Measurements from ENCODE around the gene ADARB2. TPM values are rescaled to one million over a fixed set of nuclear protein-coding genes. Genes with fewer than 3 reads are reported as not detected.

Gene ADARB2
- total RNA-seq, 8 experiments from 2014 or later, result 0.13 to 2.6 (median 1.5) TPM

DNA sequence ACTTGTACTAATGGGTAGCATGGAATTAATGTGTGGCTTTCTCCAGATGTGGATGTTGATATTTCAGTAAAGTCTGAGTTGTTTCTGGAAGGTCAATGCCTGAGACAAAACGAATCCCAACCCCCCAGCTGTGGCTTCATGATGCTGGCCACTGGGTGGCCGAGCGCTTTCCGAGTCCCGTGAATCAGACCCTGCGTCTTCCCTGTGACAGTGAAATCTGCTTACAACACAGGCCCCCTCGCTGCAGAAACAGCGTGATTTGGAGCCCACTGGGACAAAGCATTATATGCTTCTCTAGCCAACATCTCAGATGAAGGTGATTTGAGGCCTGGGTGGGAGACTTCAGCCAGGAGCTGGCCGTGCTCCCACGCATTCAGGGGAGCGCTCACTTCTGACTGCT, 556.5 kb downstream of the ADARB2 start:
- in situ Hi-C loops (cut with MboI; ENCODE audit: low pct_unique_long_range_greater_than_20kb in 2 of 9, low sequenced_read_pairs in 9 of 9, unreplicated experiment in 9 of 9), result no loop called here
- WGBS, 10 experiments, result 0 to 100% (median 71%) methylated on average over 1 to 11 of the region's 11 CpGs; no CpG with 5 or more reads in 3 of the 10 experiments
- Histone ChIP-seq H3K27ac (no peak overlapping the region), H3K4me3 (no peak overlapping the region), H3K4me1 (replicated peaks in 1 of 2) (peaks cover 0 to 11% of the 10 kb centered on the region in 2 donors)
- ATAC-seq (replicated peaks in 6 of 8), result peak in 3 of 8 experiments; percentile 26 to 35 (median 32)

DNA sequence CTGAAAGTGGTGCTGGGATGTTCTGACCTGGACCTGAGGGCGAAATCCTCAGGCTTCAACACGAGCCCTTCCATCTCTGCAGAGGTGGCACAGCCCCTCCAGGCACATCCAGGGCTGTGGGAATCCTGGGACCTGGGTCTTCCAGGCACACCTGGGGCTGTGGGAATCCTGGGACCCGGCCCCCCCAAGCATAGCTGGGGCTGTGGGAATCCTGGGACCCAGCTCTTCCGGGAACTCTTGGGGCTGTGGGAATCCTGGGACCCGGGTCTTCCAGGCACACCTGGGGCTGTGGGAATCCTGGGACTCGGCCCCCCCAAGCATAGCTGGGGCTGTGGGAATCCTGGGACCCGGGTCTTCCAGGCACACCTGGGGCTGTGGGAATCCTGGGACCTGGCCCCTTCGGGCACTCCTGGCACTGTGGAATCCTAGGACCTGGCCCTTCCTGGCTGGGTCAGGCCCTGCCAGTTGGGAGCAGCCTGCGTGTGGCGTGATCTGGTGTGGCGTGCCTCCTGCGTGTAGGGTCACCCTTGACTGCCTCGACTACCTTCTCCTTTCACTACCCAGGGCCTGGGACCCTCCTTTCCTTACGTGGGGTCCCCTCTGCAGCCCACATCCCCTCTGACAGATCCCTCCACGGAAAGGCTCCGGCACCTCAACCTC, 557.1 kb downstream of the ADARB2 start:
- in situ Hi-C loops (cut with MboI; ENCODE audit: low pct_unique_long_range_greater_than_20kb in 2 of 9, low sequenced_read_pairs in 9 of 9, unreplicated experiment in 9 of 9), result no loop called here
- H3K27ac ChIP-seq, result no peak overlapping the region
- H3K4me1 ChIP-seq (replicated peaks in 1 of 2), result peaks cover 0 to 11% of the 10 kb centered on the region in 2 donors
- H3K4me3 ChIP-seq, result no peak overlapping the region
- 73 to 100% (median 100%) methylated on average over 1 to 5 of the region's 16 CpGs; no CpG with 5 or more reads in 3 of the 10 experiments for WGBS, 10 experiments
- ATAC-seq (replicated peaks in 6 of 8), result no peak

DNA sequence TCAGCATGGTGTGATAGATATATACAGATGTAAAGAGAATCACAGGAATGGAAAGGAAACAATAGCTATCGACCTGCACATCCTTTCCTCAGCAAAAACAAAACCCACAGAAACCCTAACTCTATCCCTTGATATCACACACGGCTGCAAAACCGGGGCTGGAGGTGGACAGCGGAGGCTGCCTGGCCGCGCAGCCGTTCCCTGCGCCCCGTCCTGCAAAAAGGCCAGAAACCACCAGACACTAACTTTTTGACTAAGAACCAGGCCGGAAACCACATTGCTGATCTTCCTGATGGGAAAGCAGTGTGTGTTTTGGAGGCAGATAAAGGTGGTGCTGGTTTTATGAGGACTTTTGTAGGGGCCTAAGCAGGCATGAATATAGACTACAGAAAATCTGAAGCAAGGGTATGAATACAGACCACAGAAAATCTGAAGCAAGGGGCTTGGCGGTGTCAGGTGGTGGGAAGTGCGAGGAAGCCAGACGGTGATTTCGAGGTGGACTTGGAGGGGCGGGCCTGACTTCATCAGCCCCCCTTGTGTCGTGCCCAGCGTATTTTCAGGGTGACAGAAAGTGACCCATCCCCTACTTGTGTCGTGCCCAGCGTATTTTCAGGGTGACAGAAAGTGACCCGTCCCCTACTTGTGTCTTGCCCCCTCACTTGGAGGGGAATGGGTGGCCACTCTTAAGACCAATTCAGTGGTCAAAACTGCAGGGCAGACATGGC, 557.8 kb downstream of the ADARB2 start:
- no peak for ATAC-seq (replicated peaks in 6 of 8)
- Histone ChIP-seq H3K4me1 (replicated peaks in 1 of 2) (peaks cover 0 to 9% of the 10 kb centered on the region in 2 donors), H3K27ac (no peak overlapping the region), H3K4me3 (no peak overlapping the region)
- in situ Hi-C loops (cut with MboI; ENCODE audit: low pct_unique_long_range_greater_than_20kb in 2 of 9, low sequenced_read_pairs in 9 of 9, unreplicated experiment in 9 of 9), result no loop called here
- WGBS, 10 experiments, result 17 to 94% (median 75%) methylated on average over 1 to 11 of the region's 20 CpGs; no CpG with 5 or more reads in 1 of the 10 experiments

DNA sequence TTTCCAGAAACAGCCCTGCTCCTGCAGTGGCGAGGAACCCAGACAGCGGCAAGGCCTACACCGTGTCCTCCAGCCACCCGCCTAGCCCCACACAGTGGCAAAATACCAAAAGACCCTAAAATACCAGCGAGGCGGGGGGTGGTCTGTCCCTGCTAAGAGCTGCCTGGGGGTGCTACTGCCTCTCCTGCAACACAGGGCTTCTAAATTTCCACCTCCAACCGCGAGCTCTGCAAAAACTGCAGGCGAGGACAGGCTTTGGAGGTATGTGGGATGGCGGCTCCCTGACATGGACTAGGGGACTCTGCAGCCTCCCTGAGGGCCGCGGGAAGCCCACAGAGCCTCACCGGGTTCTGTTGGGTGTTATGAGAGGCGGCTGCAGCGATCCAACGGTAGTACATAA, 558.8 kb downstream of the ADARB2 start:
- in situ Hi-C loops (cut with MboI; ENCODE audit: low pct_unique_long_range_greater_than_20kb in 2 of 9, low sequenced_read_pairs in 9 of 9, unreplicated experiment in 9 of 9), result no loop called here
- ATAC-seq (replicated peaks in 6 of 8), result no peak
- 27 to 97% (median 88%) methylated on average over 2 to 6 of the region's 16 CpGs; no CpG with 5 or more reads in 5 of the 10 experiments for WGBS, 10 experiments
- H3K4me1 ChIP-seq (replicated peaks in 1 of 2), result peaks cover 0 to 7% of the 10 kb centered on the region in 2 donors
- no peak overlapping the region for H3K4me3 ChIP-seq
- no peak overlapping the region for H3K27ac ChIP-seq

DNA sequence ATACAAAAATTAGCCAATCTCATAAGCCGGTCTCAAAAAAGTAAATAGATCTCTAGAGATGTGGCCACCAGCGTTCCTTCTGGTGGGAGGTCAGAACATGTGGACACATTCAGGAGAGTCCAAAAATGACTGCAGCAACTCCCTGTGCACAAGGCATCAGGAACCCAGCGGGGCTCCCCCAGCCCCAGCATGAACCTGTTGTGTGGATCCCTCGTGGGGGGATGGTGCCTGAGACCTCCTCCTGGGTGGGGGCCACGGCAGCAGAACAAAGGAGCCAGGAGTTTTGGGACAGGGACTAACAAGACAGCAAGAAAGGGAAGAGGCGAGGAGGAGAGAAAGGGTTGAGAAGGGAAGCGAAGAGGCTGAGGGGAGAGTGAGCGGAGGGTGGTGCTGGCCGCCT, 559.4 kb downstream of the ADARB2 start:
- Histone ChIP-seq H3K4me1 (replicated peaks in 1 of 2) (peaks cover 0 to 2% of the 10 kb centered on the region in 2 donors), H3K4me3 (no peak overlapping the region), H3K27ac (no peak overlapping the region)
- WGBS, 10 experiments, result 7 to 100% (median 83%) methylated on average over 1 to 7 of the region's 9 CpGs; no CpG with 5 or more reads in 5 of the 10 experiments
- in situ Hi-C loops (cut with MboI; ENCODE audit: low pct_unique_long_range_greater_than_20kb in 2 of 9, low sequenced_read_pairs in 9 of 9, unreplicated experiment in 9 of 9), result no loop called here
- ATAC-seq (replicated peaks in 6 of 8), result no peak

DNA sequence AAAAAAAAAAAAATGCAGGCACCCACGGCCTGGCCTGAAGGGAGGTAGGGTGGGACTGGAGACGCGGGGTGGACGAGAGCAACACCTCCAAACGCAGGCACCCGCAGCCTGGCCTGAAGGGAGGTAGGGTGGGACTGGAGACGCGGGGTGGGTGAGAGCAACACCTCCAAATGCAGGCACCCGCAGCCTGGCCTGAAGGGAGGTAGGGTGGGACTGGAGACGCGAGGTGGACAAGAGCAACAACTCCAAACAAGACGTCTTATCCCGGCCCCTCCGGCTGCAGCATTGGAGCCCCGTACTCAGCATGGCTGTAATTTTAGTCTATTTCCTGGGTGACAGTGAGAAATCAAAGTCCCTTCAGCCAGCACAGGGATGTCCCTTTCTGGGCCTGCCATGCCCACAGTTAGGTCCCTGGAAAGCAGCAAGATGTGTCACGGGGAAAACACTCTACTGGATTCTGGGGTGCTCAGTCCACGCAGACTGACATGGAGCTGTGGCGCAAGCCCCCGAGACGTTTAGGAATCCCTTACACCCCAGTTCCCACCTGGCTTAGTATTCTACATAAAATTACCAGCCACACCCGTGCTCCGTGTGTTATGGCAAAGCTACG, 561.3 kb downstream of the ADARB2 start:
- no peak overlapping the region for H3K4me3 ChIP-seq
- H3K4me1 ChIP-seq (replicated peaks in 1 of 2), result no peaks in the 10 kb centered on the region
- in situ Hi-C loops (cut with MboI; ENCODE audit: low pct_unique_long_range_greater_than_20kb in 2 of 9, low sequenced_read_pairs in 9 of 9, unreplicated experiment in 9 of 9), result no loop called here
- no peak for ATAC-seq (replicated peaks in 6 of 8)
- 50 to 94% (median 82%) methylated on average over 1 to 5 of the region's 23 CpGs; no CpG with 5 or more reads in 2 of the 10 experiments for WGBS, 10 experiments
- H3K27ac ChIP-seq, result no peak overlapping the region

DNA sequence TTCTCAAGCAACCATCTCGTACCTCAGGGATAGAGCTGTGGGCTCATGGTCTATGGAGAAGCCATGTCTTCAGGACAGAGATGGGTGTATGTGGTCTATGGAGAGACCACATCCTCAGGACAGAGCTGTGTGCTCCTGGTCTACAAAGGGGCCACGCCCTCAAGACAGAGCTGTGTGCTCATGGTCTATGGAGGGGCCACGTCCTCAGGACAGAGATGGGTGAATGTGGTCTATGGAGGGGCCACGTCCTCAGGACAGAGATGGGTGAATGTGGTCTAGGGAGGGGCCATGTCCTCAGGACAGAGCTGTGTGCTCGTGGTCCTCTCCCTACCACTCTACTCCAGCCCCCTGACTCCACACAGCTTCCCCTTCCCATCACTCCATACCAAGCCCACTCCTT, 563.3 kb downstream of the ADARB2 start:
- no peak overlapping the region for H3K27ac ChIP-seq
- 0 to 65% methylated on average over 1 to 2 of the region's 5 CpGs; no CpG with 5 or more reads in 8 of the 10 experiments for WGBS, 10 experiments
- no peak overlapping the region for H3K4me3 ChIP-seq
- in situ Hi-C loops (cut with MboI; ENCODE audit: low pct_unique_long_range_greater_than_20kb in 2 of 9, low sequenced_read_pairs in 9 of 9, unreplicated experiment in 9 of 9), result no loop called here
- H3K4me1 ChIP-seq (replicated peaks in 1 of 2), result no peaks in the 10 kb centered on the region
- ATAC-seq (replicated peaks in 6 of 8), result no peak

DNA sequence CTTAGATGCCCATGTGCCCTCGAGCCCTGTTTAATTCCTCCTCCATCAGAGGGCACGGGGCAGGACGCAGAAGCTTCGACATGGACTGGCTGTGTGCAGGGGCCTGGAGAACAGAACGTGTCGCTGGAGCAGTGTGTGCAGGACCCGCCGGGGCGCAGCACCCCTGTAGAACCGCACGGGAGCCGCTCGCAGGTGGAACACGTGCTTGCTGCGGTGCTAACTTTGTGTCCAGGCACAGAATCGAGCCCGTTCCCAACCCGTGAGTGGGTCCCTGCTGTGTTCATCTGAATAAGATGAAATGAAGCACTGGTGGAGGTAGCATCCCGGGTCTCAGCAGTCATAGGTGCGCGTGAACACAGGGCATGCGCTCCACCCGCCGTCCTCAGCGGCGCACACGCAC, 564.2 kb downstream of the ADARB2 start:
- WGBS, 10 experiments, result 21 to 100% (median 97%) methylated on average over 1 to 8 of the region's 27 CpGs; no CpG with 5 or more reads in 7 of the 10 experiments
- no peak overlapping the region for H3K4me3 ChIP-seq
- in situ Hi-C loops (cut with MboI; ENCODE audit: low pct_unique_long_range_greater_than_20kb in 2 of 9, low sequenced_read_pairs in 9 of 9, unreplicated experiment in 9 of 9), result no loop called here
- H3K27ac ChIP-seq, result no peak overlapping the region
- no peaks in the 10 kb centered on the region for H3K4me1 ChIP-seq (replicated peaks in 1 of 2)
- no peak for ATAC-seq (replicated peaks in 6 of 8)

DNA sequence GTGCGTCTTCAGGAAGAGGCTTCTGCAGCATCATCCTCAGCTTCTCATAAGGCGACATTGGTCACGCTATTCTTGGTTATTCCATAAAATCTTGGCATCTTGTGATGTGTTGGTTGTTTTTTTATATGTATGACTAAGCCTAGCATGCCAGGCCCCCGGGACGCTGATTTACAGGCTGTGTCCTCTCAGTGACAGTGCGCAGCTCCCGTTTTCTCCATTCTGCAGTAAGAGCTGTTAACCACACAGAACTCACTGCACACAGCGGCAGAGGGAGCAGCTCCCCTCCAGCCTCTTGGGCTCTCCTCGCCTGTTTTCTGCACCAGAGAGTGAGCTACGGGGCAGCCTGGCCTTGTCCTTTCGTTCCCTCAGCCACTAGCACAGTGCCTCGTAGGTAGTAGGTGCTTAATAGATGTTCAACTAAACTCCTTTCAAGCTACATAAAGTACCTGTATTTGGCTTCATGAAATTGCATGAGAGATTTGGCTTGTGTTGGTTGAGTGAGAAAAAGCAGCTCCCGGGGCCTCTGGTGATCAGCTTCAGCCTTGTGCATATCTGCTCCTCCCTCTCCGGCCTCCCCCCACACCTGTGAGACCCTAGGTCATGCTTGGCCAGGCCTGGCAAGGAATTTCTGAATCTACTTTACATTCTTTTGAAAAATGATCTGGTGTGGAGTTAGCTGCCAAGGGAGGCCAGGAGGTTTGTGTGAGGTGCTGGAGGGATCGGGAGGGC, 564.9 kb downstream of the ADARB2 start:
- 0 to 90% (median 82%) methylated on average over 1 to 5 of the region's 15 CpGs; no CpG with 5 or more reads in 2 of the 10 experiments for WGBS, 10 experiments
- H3K27ac ChIP-seq, result no peak overlapping the region
- peak in 5 of 8 experiments; percentile 57 to 84 (median 72) for ATAC-seq (replicated peaks in 6 of 8)
- no peak overlapping the region for H3K4me3 ChIP-seq
- no peaks in the 10 kb centered on the region for H3K4me1 ChIP-seq (replicated peaks in 1 of 2)
- in situ Hi-C loops (cut with MboI; ENCODE audit: low pct_unique_long_range_greater_than_20kb in 2 of 9, low sequenced_read_pairs in 9 of 9, unreplicated experiment in 9 of 9), result no loop called here

DNA sequence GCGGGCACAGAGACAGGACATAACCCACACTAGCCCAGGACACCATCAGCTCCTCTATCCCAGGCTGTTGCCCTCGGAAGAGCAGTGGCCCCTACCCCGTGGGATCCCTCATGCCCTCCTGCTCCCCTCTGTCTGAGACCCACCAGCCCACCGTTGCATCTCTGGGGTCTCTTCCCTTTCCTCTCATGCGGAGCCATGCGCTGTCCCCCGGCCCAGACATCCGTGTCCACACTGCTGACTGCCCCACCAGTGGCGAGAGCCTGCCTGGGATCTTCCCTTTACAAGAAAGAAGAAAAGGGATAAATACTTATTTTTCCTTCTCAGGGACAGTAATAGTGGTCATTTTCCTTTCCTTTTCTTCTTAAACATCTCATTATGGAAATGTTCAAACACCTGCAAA, 565.7 kb downstream of the ADARB2 start:
- in situ Hi-C loops (cut with MboI; ENCODE audit: low pct_unique_long_range_greater_than_20kb in 2 of 9, low sequenced_read_pairs in 9 of 9, unreplicated experiment in 9 of 9), result no loop called here
- ATAC-seq (replicated peaks in 6 of 8), result no peak
- whole genome bisulfite sequencing, 10 experiments, result 20 to 100% (median 86%) methylated on average over 1 to 7 of the region's 9 CpGs; no CpG with 5 or more reads in 3 of the 10 experiments

DNA sequence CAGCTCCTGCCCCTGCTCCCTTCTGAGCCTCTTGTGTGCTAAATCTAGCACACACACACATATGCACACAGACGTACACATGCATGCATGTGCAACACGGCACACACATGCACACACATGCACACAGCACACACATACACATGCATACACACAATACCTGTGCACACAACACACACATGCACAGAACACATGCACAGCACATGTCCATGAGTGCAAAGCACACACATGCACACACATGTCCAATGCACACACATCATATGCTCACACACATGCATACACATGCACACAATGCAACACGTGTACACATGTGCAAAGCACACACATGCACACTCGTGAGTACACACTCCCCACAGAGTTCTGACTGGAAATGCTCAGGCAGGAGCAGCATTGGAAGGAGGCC, 566.1 kb downstream of the ADARB2 start:
- no peak overlapping the region for H3K4me3 ChIP-seq
- H3K4me1 ChIP-seq (replicated peaks in 1 of 2), result no peaks in the 10 kb centered on the region
- WGBS, 10 experiments, result 0 to 87% (median 61%) methylated on average over 1 to 3 of the region's 4 CpGs; no CpG with 5 or more reads in 5 of the 10 experiments
- in situ Hi-C loops (cut with MboI; ENCODE audit: low pct_unique_long_range_greater_than_20kb in 2 of 9, low sequenced_read_pairs in 9 of 9, unreplicated experiment in 9 of 9), result no loop called here
- no peak for ATAC-seq (replicated peaks in 6 of 8)
- no peak overlapping the region for H3K27ac ChIP-seq

More for the DNA sequence above, 565.7 kb downstream of the ADARB2 start:
- Histone ChIP-seq H3K27ac (no peak overlapping the region), H3K4me3 (no peak overlapping the region), H3K4me1 (replicated peaks in 1 of 2) (no peaks in the 10 kb centered on the region)

DNA sequence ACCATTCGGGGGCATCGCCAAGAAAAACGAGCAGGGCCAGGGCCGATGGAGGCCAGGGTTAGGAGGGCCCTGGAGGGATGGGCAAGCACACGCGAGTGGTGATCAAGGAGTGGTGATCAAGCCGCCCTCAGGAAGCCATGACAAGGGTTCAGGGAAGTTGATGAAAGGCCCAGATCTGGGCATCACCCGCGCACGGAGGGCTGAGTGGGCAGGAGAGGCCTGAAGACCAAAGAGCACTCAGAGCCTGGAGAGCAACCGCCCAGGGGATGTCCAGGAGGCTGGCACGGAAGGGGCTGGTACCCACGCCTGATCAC, 566.5 kb downstream of the ADARB2 start:
- Histone ChIP-seq H3K27ac (no peak overlapping the region), H3K4me3 (no peak overlapping the region), H3K4me1 (replicated peaks in 1 of 2) (no peaks in the 10 kb centered on the region)
- ATAC-seq (replicated peaks in 6 of 8), result no peak
- in situ Hi-C loops (cut with MboI; ENCODE audit: low pct_unique_long_range_greater_than_20kb in 2 of 9, low sequenced_read_pairs in 9 of 9, unreplicated experiment in 9 of 9), result no loop called here
- WGBS, 10 experiments, result 82 to 100% methylated on average over 2 to 8 of the region's 13 CpGs; no CpG with 5 or more reads in 8 of the 10 experiments
